GF-D8 (cell line): ENCODE results near the gene FOXO3B.
"Not testable (repeated sequence)": the region's sequence is repeated elsewhere in the genome, so short reads cannot be mapped to it uniquely, and the experiment has no call there.

ENCODE experiments used
- DNase-seq: peaks from one replicate; lab custom pipeline; 2025; lab: John Stamatoyannopoulos, UW

FOXO3B gene

DNA sequence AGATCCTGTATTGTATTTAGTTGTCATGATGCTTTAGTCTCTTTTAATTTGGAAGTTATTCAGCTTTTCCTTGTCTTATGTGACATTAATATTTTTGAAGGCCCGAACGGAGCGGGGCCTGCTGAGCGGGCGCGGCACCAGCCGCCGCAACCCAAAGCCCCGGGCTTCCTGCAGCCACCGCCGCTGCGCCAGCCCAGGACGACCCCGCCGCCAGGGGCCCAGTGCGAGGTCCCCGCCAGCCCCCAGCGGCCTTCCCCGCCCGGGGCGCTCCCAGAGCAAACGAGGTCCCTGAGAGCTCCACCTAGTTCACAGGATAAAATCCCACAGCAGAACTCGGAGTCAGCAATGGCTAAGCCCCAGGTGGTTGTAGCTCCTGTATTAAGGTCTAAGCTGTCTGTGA lies 32.0 kb downstream of the FOXO3B start:
- DNase-seq, result not testable (repeated sequence)

DNA sequence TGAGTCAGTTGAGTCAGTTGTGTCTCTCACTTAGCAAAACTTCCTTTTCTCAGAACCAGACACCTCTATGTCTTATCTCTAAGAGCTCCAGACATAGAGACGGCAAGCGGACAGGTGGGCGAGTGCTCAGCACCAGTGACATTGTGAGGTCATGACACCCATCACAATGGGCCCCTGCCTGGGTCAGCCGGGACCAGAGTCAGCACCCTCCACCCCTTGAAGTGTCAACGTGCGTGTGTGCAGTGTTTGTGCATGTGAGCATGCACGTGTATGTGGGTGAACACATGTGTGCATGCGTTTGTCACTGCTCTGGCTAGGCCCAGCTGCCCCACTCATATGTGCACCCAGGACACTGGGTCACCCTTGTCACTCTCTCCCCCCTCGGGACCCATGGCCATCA lies 37.8 kb downstream of the FOXO3B start, which contains the start of gene TBC1D28:
Gene TBC1D28 (minus strand): TSS at position 101 of the 400 bp plus-strand sequence. CDS start 3,039 bp downstream, outside the sequence.
- DNase-seq, result not testable (repeated sequence)

DNA sequence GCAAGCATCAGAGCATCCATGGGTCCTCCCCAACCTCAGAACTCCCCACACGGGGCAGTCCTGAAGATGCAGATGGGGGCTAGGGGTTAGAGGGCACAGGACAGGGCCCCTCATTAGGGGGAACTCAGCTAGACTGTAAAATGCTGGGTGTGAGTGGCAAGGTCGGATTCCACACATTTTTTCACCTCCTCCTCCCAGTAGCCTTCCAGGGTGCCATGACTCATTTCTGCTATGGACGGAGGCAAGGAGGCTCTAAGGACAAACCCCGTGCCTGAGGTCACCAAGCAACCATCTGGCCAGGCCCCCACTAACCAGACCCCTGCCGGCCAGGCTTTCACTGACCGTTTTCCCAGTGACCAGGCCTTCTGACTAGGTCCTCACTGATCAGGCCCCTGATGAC lies 39.0 kb downstream of the FOXO3B start:
- DNase-seq, result not testable (repeated sequence)

DNA sequence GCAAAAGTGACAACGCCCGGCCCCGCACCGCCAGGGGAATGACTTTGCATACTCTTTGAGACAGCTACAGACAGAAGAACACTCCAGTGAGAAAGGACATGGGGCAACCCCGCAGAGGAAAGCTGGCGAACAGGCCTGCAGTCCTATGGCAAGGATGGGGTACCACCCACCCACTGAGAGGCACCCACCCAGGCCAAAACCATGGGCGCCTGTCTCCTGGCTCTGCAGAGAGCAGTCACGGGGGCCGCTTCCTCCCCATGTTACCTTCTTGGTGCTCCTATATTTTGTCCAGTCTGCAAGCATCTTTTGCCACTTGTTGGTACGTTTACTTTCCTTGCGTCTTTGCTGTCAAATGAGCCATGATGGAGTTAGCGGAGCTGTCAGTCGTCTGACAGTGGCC lies 43.8 kb downstream of the FOXO3B start:
- DNase-seq, result not testable (repeated sequence)

DNA sequence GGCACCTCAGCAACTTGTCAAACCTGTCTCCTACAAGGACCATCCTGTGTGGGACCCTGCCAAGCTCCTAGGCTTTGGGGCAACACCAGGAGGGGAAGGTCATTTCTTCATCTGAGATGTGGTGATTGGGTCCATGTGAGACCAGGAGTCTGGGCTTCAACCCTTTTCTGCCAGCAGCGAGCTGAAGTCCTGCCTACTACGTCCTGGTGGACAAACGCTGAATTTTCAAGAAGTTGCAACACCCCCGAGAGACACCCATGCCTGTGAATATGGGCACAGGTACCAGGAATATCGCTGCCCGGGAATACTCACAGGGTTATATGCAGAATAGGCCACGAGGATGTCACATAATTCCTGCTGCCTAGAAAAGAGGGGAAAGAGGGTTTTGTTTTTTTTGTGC lies 45.9 kb downstream of the FOXO3B start:
- DNase-seq, result not testable (repeated sequence)

DNA sequence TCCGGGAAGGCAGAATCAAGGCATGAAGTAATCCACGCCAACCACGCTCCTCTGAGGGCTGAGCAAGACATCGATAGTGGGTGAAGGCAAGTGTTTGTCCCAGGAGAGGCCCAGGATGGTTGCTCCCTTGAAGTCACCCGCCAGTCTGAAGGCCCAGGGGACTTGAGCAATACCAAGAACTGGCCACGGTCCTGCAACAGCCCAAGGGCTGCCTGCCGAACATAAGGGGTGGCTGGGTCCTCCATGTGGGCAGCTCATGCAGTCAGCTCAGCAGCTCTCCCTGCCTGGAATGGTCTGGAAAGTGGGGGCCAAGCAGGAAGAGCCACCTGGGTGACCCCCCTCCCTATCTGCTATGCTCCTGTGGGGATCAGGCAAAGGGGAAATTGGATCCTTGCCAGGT lies 46.3 kb downstream of the FOXO3B start:
- not testable (repeated sequence) for DNase-seq

DNA sequence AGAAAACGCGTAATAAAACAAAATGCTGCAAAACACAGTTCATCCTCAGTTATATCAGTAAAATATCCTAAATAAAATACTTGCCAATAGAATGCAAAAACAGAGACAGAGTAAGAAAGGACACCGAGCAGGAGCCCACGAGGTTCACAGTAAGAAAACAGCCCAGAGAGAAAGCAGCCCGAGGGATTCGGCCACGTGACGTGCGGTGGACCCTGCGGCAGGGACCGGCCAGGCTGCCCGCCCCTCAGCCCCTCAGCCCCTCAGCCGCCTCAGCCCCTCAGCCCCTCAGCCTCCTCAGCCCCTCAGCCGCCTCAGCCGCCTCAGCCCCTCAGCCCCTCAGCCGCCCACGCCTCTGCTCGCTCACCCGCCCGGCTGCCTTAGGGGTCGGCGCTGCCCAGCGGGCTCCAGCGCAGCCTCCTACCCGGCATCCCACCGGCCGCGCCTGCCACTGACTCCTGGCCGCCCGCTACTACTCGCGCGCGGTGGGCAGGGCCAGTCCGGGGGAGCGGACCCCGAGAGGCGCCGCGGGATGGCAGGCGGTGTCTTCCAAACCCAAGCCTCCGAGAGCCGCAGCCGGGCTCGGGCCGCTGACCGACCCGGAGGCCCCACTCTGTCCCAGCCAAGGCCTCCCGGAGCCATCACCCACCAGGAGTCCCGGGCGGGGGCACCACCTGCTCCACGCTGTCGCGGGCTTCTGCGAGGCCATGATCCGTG lies 47.4 kb downstream of the FOXO3B start:
- DNase-seq, result not testable (repeated sequence)
